ENCODE measurements around the gene MAN2A2.

DNA sequence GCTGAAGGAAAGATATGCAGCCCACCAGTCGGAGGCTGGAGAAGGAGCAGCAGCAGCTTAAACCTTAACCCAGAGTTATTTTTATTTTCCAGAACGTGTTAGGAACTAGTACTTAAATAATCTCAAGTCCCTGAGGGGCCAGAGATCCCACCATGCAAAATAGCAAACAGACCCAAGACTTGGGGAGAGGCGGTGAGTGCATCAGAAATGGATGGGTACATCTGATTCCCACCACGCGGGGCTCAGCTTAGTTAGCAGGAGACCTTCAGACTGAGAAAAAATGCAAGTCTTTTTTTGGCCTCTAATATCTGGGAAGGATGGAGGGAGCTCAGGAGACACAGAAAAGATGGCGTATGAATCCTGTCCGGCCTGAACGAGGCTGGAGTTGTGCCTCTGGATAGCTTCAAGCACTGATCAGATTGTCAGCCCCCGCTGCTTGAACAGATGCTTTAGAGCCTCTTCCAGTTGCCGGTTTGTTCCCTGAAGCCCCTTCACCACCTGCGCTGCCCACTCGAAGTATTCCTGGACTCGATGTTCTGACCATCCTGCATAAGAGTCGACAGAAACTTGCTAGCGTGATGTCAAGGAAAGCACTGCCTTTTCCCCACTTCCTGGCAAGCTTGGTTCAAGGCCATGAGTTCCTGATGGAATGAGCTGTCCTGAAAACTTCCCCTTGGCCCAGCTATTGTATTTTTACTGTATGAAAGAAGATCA is 27.9 kb downstream of the MAN2A2 start:
- TF ChIP-seq CTCF (IDR thresholded peaks at IDR 0.05) (no peak), POLR2A (IDR thresholded peaks at IDR 0.05; ENCODE audit: low read depth) (no peak), EP300 (IDR thresholded peaks at IDR 0.05) (no peak)

Data from esophagus muscularis mucosa (tissue), 4 donors.